Placental epithelial cell (primary cell): Measurements from ENCODE around the gene CELF3. TPM values are rescaled to one million over a fixed set of nuclear protein-coding genes. Genes with fewer than 3 reads are reported as not detected.

Experiments
- small RNA-seq: library from RNA; depleted of rRNA; stranded (forward); fragments of <200 nt; gene quantifications from one replicate; pipeline ENCODE3, GENCODE V24; 2012
- total RNA-seq: library from RNA; depleted of rRNA; stranded (reverse); fragments of >200 nt; gene quantifications from 2 replicates; pipeline ENCODE4 v1.2.3, GENCODE V29; 2012

CELF3 gene
- not detected in 2 replicates for total RNA-seq

GRCh38 chr1:151716771-151717631 lies at the start of gene CELF3:
Gene CELF3 (minus strand): TSS chr1:151716803. CDS start chr1:151716020, 783 bp downstream.

GRCh38 chr1:151762941-151763921 lies 46.6 kb upstream of the CELF3 start, which contains the start of gene MRPL9:
Gene MRPL9 (minus strand): TSS chr1:151763496. CDS start chr1:151763479, 17 bp downstream.

DNA sequence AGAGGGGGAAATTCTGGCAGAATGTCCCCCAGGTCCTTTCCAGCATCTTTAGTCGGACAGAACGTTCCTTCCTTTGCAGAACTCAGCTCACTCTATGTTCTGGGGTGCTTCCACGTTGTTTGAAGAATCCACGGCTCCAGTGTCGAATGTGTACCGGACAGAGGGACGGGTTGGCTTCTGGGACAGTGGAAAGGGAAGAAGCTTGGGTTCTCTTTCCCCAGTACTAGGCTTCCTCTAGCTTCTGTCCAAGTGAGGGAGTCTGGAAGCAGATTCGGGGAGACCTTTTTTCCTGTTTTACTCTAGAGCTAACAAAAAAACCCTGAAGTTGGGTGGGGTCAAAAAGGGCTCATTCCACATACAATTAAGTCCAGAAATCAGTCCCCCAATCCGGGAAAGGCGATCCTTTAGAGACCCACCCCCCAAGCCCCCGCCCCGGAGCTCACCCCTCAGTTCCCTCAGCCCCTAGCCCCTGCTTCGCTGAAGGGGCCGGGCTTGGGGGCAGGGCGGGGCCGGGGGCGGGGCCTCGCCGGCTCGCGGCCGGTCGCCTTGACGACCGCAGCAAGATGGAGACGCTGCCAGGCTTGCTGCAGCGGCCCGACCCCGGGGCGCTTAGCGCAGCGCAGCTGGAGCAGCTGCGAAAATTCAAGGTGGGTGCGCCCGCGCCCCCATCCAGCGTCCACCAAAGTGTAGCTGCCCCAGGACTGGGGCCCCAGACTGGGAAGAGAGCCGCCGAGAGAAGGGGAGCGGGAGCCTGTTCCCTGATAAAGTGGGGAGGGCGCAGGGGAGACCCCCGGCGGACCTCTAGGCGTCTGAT lies 4.6 kb upstream of the CELF3 start, which contains the start of gene RIIAD1:
Gene RIIAD1, plus strand, starts transcription at position 549 of the 814 bp plus-strand sequence. Its CDS starts 15 bp downstream, at position 564.

Small RNA genes lying within 50 kb of the gene (small RNA-seq; reads per million reads assigned to genes)
- gene RNU6-662P = not detected

Other genes with a start within 250 kb of the CELF3 start
- 2.0 and 2.7 TPM in 2 replicates for gene CGN, start 205.4 kb downstream of the CELF3 start, total RNA-seq
- gene TUFT1, start 176.5 kb downstream of the CELF3 start, total RNA-seq = 40.8 and 125 TPM in 2 replicates
- gene SNX27, start 104.8 kb downstream of the CELF3 start, total RNA-seq = 19.3 and 23.6 TPM in 2 replicates
- gene RIIAD1, start 4.7 kb upstream of the CELF3 start, total RNA-seq = not detected in 2 replicates
- 91.2 and 104 TPM in 2 replicates for gene MRPL9, start 46.7 kb upstream of the CELF3 start, total RNA-seq
- 2.4 and 4.8 TPM in 2 replicates for gene TDRKH, start 73.7 kb upstream of the CELF3 start, total RNA-seq
- gene LINGO4, start 88.6 kb upstream of the CELF3 start, total RNA-seq = not detected in 2 replicates
- gene RORC, start 115.0 kb upstream of the CELF3 start, total RNA-seq = not detected in 2 replicates
- gene C2CD4D, start 123.0 kb upstream of the CELF3 start, total RNA-seq = under 0.01 and 0.33 TPM in 2 replicates
- gene THEM5, start 136.9 kb upstream of the CELF3 start, total RNA-seq = not detected in 2 replicates
- 8.9 and 13.3 TPM in 2 replicates for gene THEM4, start 192.7 kb upstream of the CELF3 start, total RNA-seq